Islet of Langerhans (tissue), 1 donor: ENCODE measurements around the gene AIPL1.

Source experiments
- FAIRE-seq: peaks from one replicate; lab custom pipeline; 2011; peaks lifted over from hg19 to GRCh38; lab: Jason Lieb, UNC

AIPL1 gene

GRCh38 chr17:6448473-6448872 is 13.6 kb upstream of the AIPL1 start:
- FAIRE-seq: no peak

GRCh38 chr17:6446516-6447100 is 11.7 kb upstream of the AIPL1 start:
- no peak for FAIRE-seq

- no peak for FAIRE-seq
Measured at GRCh38 chr17:6444571-6445335, 9.8 kb upstream of the AIPL1 start.

- FAIRE-seq: no peak
Measured at GRCh38 chr17:6443692-6444570, 9.0 kb upstream of the AIPL1 start, which contains the start of gene PIMREG. PIMREG (plus strand) TSS chr17:6444455; CDS start chr17:6445111, 656 bp downstream.

GRCh38 chr17:6442775-6443174 is 7.9 kb upstream of the AIPL1 start:
- no peak for FAIRE-seq

- no peak for FAIRE-seq
Measured at GRCh38 chr17:6439951-6440350, 5.0 kb upstream of the AIPL1 start.

- FAIRE-seq: no peak
Measured at GRCh38 chr17:6437956-6438355, 3.0 kb upstream of the AIPL1 start.

GRCh38 chr17:6437466-6437865 is 2.5 kb upstream of the AIPL1 start:
- no peak for FAIRE-seq

- no peak for FAIRE-seq
Measured at GRCh38 chr17:6435968-6436367, 1.0 kb upstream of the AIPL1 start.

- FAIRE-seq: no peak
Measured at GRCh38 chr17:6430769-6431168, 4.2 kb downstream of the AIPL1 start.

GRCh38 chr17:6429266-6429665 is 5.7 kb downstream of the AIPL1 start:
- no peak for FAIRE-seq

GRCh38 chr17:6428207-6428965 is 6.5 kb downstream of the AIPL1 start:
- FAIRE-seq: no peak

- no peak for FAIRE-seq
Measured at GRCh38 chr17:6427279-6427781, 7.6 kb downstream of the AIPL1 start.

- FAIRE-seq: no peak
Measured at GRCh38 chr17:6426356-6427101, 8.4 kb downstream of the AIPL1 start.

- FAIRE-seq: no peak
Measured at GRCh38 chr17:6425407-6425806, 9.5 kb downstream of the AIPL1 start.

- FAIRE-seq: no peak
Measured at GRCh38 chr17:6423931-6424330, 11.0 kb downstream of the AIPL1 start.

GRCh38 chr17:6422654-6423241 is 12.2 kb downstream of the AIPL1 start:
- FAIRE-seq: no peak

- FAIRE-seq: peak; percentile 61
Measured at GRCh38 chr17:6421700-6422604, 13.0 kb downstream of the AIPL1 start.

- FAIRE-seq: no peak
Measured at GRCh38 chr17:6420173-6420641, 14.7 kb downstream of the AIPL1 start.

- no peak for FAIRE-seq
Measured at GRCh38 chr17:6415616-6416015, 19.3 kb downstream of the AIPL1 start.
